Adipocyte (in vitro differentiated cells): ENCODE results near the gene MMP17.

Experiments
- DNase-seq: peaks from one replicate; pipeline ENCODE4 v3.0.0-alpha.2; 2015; ENCODE audit warnings: low read depth
- H3K27me3 ChIP-seq: replicated peaks from 2 replicates; pipeline ENCODE4 v1.7.0; 2013; ENCODE audit warnings: mild to moderate bottlenecking, low read length, moderate library complexity; ENCODE audit not compliant: control insufficient read depth, insufficient read depth
- H3K36me3 ChIP-seq: 2 replicates; pipeline ENCODE4 v1.7.0; 2013; ENCODE audit warnings: low read length, mild to moderate bottlenecking, moderate library complexity; ENCODE audit not compliant: control insufficient read depth, insufficient read depth, severe bottlenecking
- H3K4me1 ChIP-seq: 2 replicates; pipeline ENCODE4 v1.7.0; 2013; ENCODE audit warnings: mild to moderate bottlenecking, low read length, moderate library complexity; ENCODE audit not compliant: control insufficient read depth, insufficient read depth
- H3K4me3 ChIP-seq: 2 replicates; pipeline ENCODE4 v1.7.0; 2013; ENCODE audit warnings: mild to moderate bottlenecking, low read length, moderate library complexity
- H3K9ac ChIP-seq: 2 replicates; pipeline ENCODE4 v1.7.0; 2013; ENCODE audit warnings: mild to moderate bottlenecking, low read length, moderate library complexity
- H3K9me3 ChIP-seq: 2 replicates; pipeline ENCODE4 v1.7.0; 2013; ENCODE audit warnings: mild to moderate bottlenecking, low read length, moderate library complexity; ENCODE audit not compliant: control insufficient read depth

Gene MMP17

GRCh38 chr12:131842169-131842568 lies 14.0 kb downstream of the MMP17 start:
- DNase-seq: no peak
- H3K4me1 ChIP-seq: no peaks in the 10 kb centered on the region
- H3K9ac ChIP-seq: no peak overlapping the region
- H3K9me3 ChIP-seq: no peaks in the 10 kb centered on the region
- H3K27me3 ChIP-seq: no peaks in the 10 kb centered on the region
- peaks cover 16% of the 10 kb centered on the region for H3K36me3 ChIP-seq
- no peak overlapping the region for H3K4me3 ChIP-seq

GRCh38 chr12:131843527-131843926 lies 15.3 kb downstream of the MMP17 start:
- Histone ChIP-seq H3K36me3 (peaks cover 16% of the 10 kb centered on the region), H3K4me3 (no peak overlapping the region), H3K9ac (no peak overlapping the region), H3K4me1 (no peaks in the 10 kb centered on the region), H3K9me3 (no peaks in the 10 kb centered on the region), H3K27me3 (no peaks in the 10 kb centered on the region)
- DNase-seq: no peak

- H3K36me3 ChIP-seq: peaks cover 16% of the 10 kb centered on the region
These were observed 15.9 kb downstream of the MMP17 start for GRCh38 chr12:131844140-131844539.

GRCh38 chr12:131844656-131845055 lies 16.5 kb downstream of the MMP17 start:
- no peak overlapping the region for H3K4me3 ChIP-seq
- H3K27me3 ChIP-seq: no peaks in the 10 kb centered on the region
- H3K4me1 ChIP-seq: no peaks in the 10 kb centered on the region
- no peak overlapping the region for H3K9ac ChIP-seq
- no peak for DNase-seq
- H3K9me3 ChIP-seq: no peaks in the 10 kb centered on the region
- peaks cover 16% of the 10 kb centered on the region for H3K36me3 ChIP-seq

More at GRCh38 chr12:131844140-131844539, 15.9 kb downstream of the MMP17 start:
- no peaks in the 10 kb centered on the region for H3K27me3 ChIP-seq
- no peaks in the 10 kb centered on the region for H3K9me3 ChIP-seq
- DNase-seq: no peak
- H3K4me3 ChIP-seq: no peak overlapping the region
- H3K4me1 ChIP-seq: no peaks in the 10 kb centered on the region
- H3K9ac ChIP-seq: no peak overlapping the region

GRCh38 chr12:131845121-131845520 lies 16.9 kb downstream of the MMP17 start:
- no peaks in the 10 kb centered on the region for H3K27me3 ChIP-seq
- H3K36me3 ChIP-seq: peaks cover 16% of the 10 kb centered on the region
- no peaks in the 10 kb centered on the region for H3K4me1 ChIP-seq
- no peak overlapping the region for H3K4me3 ChIP-seq
- no peak overlapping the region for H3K9ac ChIP-seq
- DNase-seq: no peak
- H3K9me3 ChIP-seq: no peaks in the 10 kb centered on the region

GRCh38 chr12:131847456-131847855 lies 19.3 kb downstream of the MMP17 start:
- Histone ChIP-seq H3K27me3 (no peaks in the 10 kb centered on the region), H3K9ac (no peak overlapping the region), H3K4me1 (no peaks in the 10 kb centered on the region), H3K36me3 (peaks cover 16% of the 10 kb centered on the region), H3K9me3 (no peaks in the 10 kb centered on the region), H3K4me3 (no peak overlapping the region)
- no peak for DNase-seq

GRCh38 chr12:131848753-131849152 lies 20.6 kb downstream of the MMP17 start:
- Histone ChIP-seq H3K4me1 (no peaks in the 10 kb centered on the region), H3K9ac (no peak overlapping the region), H3K27me3 (no peaks in the 10 kb centered on the region), H3K9me3 (no peaks in the 10 kb centered on the region), H3K4me3 (no peak overlapping the region), H3K36me3 (peaks cover 16% of the 10 kb centered on the region)
- DNase-seq: no peak

- Histone ChIP-seq H3K9me3 (no peaks in the 10 kb centered on the region), H3K27me3 (peaks cover 5% of the 10 kb centered on the region), H3K4me3 (no peak overlapping the region), H3K36me3 (peaks cover 11% of the 10 kb centered on the region), H3K9ac (no peak overlapping the region), H3K4me1 (no peaks in the 10 kb centered on the region)
- DNase-seq: no peak
These were observed 21.7 kb downstream of the MMP17 start for GRCh38 chr12:131849700-131850553.

GRCh38 chr12:131850856-131851559 lies 22.8 kb downstream of the MMP17 start:
- Histone ChIP-seq H3K9ac (no peak overlapping the region), H3K9me3 (no peaks in the 10 kb centered on the region), H3K27me3 (peaks cover 15% of the 10 kb centered on the region), H3K4me1 (no peaks in the 10 kb centered on the region), H3K4me3 (no peak overlapping the region), H3K36me3 (peaks cover 4% of the 10 kb centered on the region)
- no peak for DNase-seq

GRCh38 chr12:131851741-131852550 lies 23.8 kb downstream of the MMP17 start:
- no peak overlapping the region for H3K9ac ChIP-seq
- H3K4me1 ChIP-seq: no peaks in the 10 kb centered on the region
- peaks cover 23% of the 10 kb centered on the region for H3K27me3 ChIP-seq
- no peaks in the 10 kb centered on the region for H3K36me3 ChIP-seq
- no peak overlapping the region for H3K4me3 ChIP-seq
- no peak for DNase-seq
- no peaks in the 10 kb centered on the region for H3K9me3 ChIP-seq
